IMR-90 (cell line): Measurements from ENCODE around the gene CECR2.

Experiments used
- BHLHE40 ChIP-seq: fragments of 150-350 bp; IDR thresholded peaks from 2 replicates; pipeline ENCODE4 v1.6.1; 2016; ENCODE audit warnings: mild to moderate bottlenecking, low read depth, low read length
- CEBPB ChIP-seq: IDR thresholded peaks from 2 replicates; pipeline ENCODE4 v1.6.1; 2012; ENCODE audit warnings: low read depth, low read length, improper control_type of control experiment
- CTCF ChIP-seq: conservative IDR thresholded peaks from 2 replicates; pipeline ENCODE4 v1.5.1; 2012; ENCODE audit warnings: mild to moderate bottlenecking, low read depth, low read length, improper control_type of control experiment
- ELK1 ChIP-seq: fragments of 150-350 bp; IDR thresholded peaks from 2 replicates; pipeline ENCODE4 v1.6.1; 2016; ENCODE audit warnings: low read depth, mild to moderate bottlenecking, low read length, moderate library complexity, borderline replicate concordance
- MAFK ChIP-seq: IDR thresholded peaks from 2 replicates; pipeline ENCODE4 v1.6.1; 2012; ENCODE audit warnings: low read depth, low read length, improper control_type of control experiment
- MAZ ChIP-seq: IDR thresholded peaks from 2 replicates; pipeline ENCODE4 v1.6.1; 2012; ENCODE audit warnings: low read depth, mild to moderate bottlenecking, low read length, improper control_type of control experiment, moderate library complexity, borderline replicate concordance
- MXI1 ChIP-seq: IDR thresholded peaks from 2 replicates; pipeline ENCODE4 v1.6.1; 2012; ENCODE audit warnings: low read depth, mild to moderate bottlenecking, low read length, moderate library complexity, borderline replicate concordance
- POLR2A ChIP-seq: IDR thresholded peaks from 2 replicates; pipeline ENCODE4 v1.6.1; 2012; ENCODE audit warnings: mild to moderate bottlenecking, low read depth, low read length
- RAD21 ChIP-seq: IDR thresholded peaks from 2 replicates; pipeline ENCODE4 v1.6.1; 2012; ENCODE audit warnings: low read length, improper control_type of control experiment
- SMC3 ChIP-seq: fragments of 150-350 bp; IDR thresholded peaks from 2 replicates; pipeline ENCODE4 v1.6.1; 2016; ENCODE audit warnings: low read depth, mild to moderate bottlenecking, antibody characterized with exemption, low read length, moderate library complexity

GRCh38 chr22:17368554-17369438 is 464 bp upstream of the CECR2 start:
- no peak for TF ChIP-seq CTCF
- TF ChIP-seq POLR2A = no peak
- TF ChIP-seq SMC3 = no peak
- TF ChIP-seq BHLHE40 = no peak
- TF ChIP-seq MXI1 = no peak
- no peak for TF ChIP-seq ELK1
- TF ChIP-seq MAZ = no peak
- no peak for TF ChIP-seq RAD21
- TF ChIP-seq MAFK = no peak
- no peak for TF ChIP-seq CEBPB
